Amygdala (tissue), 56 donors: Measurements from ENCODE around the gene TRAK1.

Source experiments
- DNase-seq, 56 donors: peaks; one replicate each; lab custom pipeline; 2025; lab: John Stamatoyannopoulos, UW

TRAK1 gene

GRCh38 chr3:42265059-42265991, 174.2 kb downstream of the TRAK1 start:
- DNase-seq, result no peak

GRCh38 chr3:42266085-42266484, 174.9 kb downstream of the TRAK1 start, which contains the start of gene CCK:
Gene CCK, minus strand, starts transcription at chr3:42266185. Its CDS starts 2,555 bp downstream, at chr3:42263630.
- DNase-seq, result no peak

GRCh38 chr3:42267878-42268277, 176.7 kb downstream of the TRAK1 start:
- no peak for DNase-seq

- DNase-seq, result no peak
Measured at GRCh38 chr3:42269647-42270046, 178.5 kb downstream of the TRAK1 start.

- no peak for DNase-seq
Measured at GRCh38 chr3:42270561-42270960, 179.4 kb downstream of the TRAK1 start.

- no peak for DNase-seq
Measured at GRCh38 chr3:42271786-42272185, 180.6 kb downstream of the TRAK1 start.

- no peak for DNase-seq
Measured at GRCh38 chr3:42273361-42273760, 182.2 kb downstream of the TRAK1 start.

- DNase-seq, result no peak
Measured at GRCh38 chr3:42274266-42274665, 183.1 kb downstream of the TRAK1 start.

- no peak for DNase-seq
Measured at GRCh38 chr3:42275217-42275616, 184.1 kb downstream of the TRAK1 start.
